Bronchial epithelial cell (primary cell): ENCODE data around the gene VPS52. TPM values are rescaled to one million over a fixed set of nuclear protein-coding genes. Genes with fewer than 3 reads are reported as not detected.

Source experiments
- DNase-seq: peaks from one replicate; pipeline ENCODE4 v3.0.0-alpha.2; 2010; ENCODE audit warnings: low read depth
- FAIRE-seq: peaks from 2 replicates; lab custom pipeline; 2011; peaks lifted over from hg19 to GRCh38; lab: Jason Lieb, UNC
- H3K27me3 ChIP-seq: 2 replicates; pipeline ENCODE4 v1.5.1; 2011; ENCODE audit warnings: low read length; ENCODE audit not compliant: control insufficient read depth, insufficient read depth
- H3K36me3 ChIP-seq: 2 replicates; pipeline ENCODE4 v1.5.1; 2011; ENCODE audit warnings: low read length; ENCODE audit not compliant: control insufficient read depth, insufficient read depth
- H3K4me3 ChIP-seq: 2 replicates; pipeline ENCODE4 v1.5.1; 2011; ENCODE audit warnings: mild to moderate bottlenecking, low read depth, low read length, control low read depth
- total RNA-seq: library from RNA; depleted of rRNA; stranded (reverse); fragments of >200 nt; gene quantifications from 2 replicates; pipeline ENCODE4 v1.2.1, GENCODE V29; 2014
- TF ChIP-seq, protein P1 (sequence below): IDR thresholded peaks from 2 replicates; pipeline ENCODE4 v1.5.1; 2011; ENCODE audit warnings: mild to moderate bottlenecking, moderate library complexity, low read length, control low read depth, inconsistent platforms; ENCODE audit not compliant: insufficient read depth, severe bottlenecking

VPS52 gene
- total RNA-seq, 1 donor from 2014 or later: 22.1 TPM

DNA sequence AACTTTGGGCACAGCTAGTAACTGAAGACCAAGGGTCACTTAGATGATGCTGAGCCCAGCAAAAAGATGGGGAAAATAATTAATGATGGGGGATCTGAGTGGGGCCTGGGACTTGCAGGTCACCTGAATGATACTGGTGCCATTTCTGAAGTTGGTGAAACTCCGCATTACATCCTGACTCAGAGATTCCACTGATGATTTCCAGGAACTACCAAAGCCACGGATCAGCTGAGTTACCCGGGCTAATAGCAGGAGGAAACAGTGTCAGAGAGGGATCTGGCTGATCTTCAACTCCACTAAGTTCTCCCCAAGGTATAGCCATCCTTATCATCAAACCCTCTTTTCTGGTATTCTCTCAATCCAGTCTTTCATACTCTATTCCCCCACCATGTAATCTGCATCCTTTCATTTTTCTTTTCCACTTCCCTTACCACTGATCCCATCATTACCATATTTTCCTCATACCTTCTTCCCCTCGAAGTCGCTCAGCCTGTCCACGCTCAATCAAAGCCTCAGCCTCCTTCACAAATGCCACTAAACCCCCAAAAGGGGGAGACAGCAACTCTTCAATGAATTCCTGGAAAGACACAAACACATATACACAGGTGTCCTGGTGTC is 20.2 kb downstream of the VPS52 start:
- TF ChIP-seq, protein P1, sequence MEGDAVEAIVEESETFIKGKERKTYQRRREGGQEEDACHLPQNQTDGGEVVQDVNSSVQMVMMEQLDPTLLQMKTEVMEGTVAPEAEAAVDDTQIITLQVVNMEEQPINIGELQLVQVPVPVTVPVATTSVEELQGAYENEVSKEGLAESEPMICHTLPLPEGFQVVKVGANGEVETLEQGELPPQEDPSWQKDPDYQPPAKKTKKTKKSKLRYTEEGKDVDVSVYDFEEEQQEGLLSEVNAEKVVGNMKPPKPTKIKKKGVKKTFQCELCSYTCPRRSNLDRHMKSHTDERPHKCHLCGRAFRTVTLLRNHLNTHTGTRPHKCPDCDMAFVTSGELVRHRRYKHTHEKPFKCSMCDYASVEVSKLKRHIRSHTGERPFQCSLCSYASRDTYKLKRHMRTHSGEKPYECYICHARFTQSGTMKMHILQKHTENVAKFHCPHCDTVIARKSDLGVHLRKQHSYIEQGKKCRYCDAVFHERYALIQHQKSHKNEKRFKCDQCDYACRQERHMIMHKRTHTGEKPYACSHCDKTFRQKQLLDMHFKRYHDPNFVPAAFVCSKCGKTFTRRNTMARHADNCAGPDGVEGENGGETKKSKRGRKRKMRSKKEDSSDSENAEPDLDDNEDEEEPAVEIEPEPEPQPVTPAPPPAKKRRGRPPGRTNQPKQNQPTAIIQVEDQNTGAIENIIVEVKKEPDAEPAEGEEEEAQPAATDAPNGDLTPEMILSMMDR: no peak
- DNase-seq (no peak), FAIRE-seq (no peak)
- Histone ChIP-seq H3K27me3 (no peaks in the 10 kb centered on the region), H3K4me3 (no peak overlapping the region), H3K36me3 (no peaks in the 10 kb centered on the region)

DNA sequence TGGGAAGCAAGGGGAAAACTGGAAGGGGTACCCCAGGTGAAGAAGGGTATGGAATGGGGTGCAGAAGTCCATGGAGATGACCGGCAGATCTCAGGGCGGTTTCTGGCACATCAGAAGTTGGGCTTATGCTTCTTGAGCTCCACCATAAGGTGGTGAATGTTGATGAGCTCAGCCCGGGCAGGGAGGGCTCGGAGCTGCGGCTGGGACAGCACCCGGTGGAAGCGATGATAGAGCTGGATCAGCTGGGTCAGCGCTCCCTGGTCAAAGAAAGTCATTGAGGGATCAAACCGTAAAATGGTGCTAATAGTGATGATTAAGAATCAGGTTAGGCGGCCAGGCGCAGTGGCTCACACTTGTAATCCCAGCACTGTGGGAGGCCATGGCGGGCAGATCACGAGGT is 20.9 kb downstream of the VPS52 start:
- H3K27me3 ChIP-seq: no peaks in the 10 kb centered on the region
- TF ChIP-seq, protein P1: no peak
- no peaks in the 10 kb centered on the region for H3K36me3 ChIP-seq
- no peak overlapping the region for H3K4me3 ChIP-seq
- FAIRE-seq (no peak), DNase-seq (no peak)

DNA sequence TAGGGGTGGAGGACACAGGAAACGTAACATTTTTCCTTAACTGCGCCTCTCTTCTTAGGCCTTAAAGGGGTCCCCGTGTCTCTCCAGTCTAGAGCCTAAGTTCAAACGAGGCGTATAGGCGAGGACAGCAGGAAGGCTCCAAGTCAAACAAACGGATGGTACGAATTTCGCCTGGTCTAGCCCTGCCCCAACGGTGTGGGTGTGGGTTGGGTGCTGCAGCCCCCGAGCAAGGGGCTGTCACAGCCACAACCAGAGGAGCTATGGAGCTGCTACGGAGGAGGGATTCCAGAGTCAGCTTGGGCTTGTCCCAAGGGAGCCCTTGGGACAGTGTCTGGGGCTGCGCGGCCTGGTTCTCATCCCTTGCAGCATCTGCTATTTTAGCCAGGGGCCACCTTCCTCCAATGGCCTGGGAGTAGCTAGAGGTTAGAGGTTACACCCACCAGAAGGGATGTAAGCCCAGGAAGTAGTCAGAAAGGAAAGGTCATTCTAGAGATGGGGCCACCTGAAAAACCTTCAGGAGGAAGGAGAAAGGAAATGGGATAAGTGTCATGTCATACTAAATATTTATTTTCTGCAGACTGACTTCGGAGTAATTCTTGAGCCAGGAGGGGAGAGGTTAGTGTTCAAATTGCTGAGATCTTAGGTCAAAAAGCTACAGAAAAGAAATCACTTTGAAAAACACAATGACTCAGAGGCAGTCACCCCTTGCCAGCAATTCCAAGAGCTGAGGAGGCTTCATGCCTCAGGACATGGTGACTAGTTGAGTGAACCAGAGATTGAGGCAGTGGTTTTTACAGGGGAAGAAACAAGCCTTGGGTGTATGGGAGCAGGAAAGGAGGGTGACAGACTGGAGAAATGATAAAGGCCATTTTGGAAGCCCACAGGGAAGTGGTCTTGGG is 21.7 kb downstream of the VPS52 start:
- no peaks in the 10 kb centered on the region for H3K27me3 ChIP-seq
- no peak for FAIRE-seq
- H3K4me3 ChIP-seq: peak overlapping the region; percentile 50
- TF ChIP-seq, protein P1: no peak
- H3K36me3 ChIP-seq: no peaks in the 10 kb centered on the region
- DNase-seq: peak; percentile 94

DNA sequence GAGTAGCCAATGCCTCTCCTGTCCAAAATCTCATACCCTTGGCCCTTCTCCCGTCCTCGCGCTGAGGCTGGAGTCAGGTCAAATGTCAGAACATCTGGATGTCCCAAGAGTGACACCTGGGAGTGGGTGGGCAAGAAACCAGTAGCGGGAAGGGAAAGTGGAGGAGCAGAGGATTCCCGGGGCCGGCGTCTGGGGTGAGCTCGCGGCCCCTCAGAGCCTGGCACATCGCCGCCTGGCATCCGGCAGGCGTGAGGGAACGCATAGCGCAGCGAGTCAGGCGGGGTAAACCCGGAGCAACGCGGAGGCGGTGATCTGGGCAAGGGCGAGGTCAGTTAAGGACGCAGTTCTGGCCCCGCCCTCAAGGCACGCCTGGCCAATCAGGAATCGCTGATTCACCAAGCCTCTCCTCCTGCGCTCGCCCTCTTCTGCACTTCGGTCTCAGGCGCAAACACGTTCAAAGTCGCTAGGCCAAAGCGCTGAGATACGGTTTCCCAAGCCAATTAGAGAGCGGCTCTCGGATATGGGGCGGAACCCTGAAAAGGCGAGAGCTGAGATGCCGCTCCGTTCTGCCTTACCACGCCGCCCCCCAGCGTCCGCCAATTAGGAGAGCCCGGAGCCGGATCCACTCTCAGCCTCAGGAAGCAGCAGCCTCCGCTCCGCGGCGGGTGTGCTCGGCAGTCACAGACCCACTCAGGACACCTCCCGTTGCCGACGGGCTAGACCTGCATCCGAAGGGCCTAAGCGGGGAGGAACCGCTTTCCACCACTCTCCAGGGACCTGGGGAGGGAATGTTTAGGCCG is 22.5 kb downstream of the VPS52 start:
- H3K27me3 ChIP-seq: no peaks in the 10 kb centered on the region
- DNase-seq (peak; percentile 99), FAIRE-seq (peak; percentile 68)
- TF ChIP-seq, protein P1: peak; percentile 7
- H3K4me3 ChIP-seq: peak overlapping the region; percentile 50
- no peaks in the 10 kb centered on the region for H3K36me3 ChIP-seq

DNA sequence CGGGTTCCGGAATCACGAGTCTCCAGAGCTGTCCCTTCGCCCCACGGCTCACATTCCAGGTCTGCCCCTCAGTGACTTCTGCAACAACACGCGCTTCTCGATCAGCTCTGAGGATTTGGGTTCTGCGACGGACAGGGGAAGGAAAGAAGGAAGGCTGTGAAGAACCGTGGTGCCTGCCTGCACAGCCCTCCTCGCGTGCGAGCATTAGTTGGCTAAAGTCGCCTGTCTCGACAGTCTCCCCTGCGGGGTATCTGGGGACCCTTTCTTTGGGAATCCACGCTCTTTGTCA is 23.1 kb downstream of the VPS52 start:
- FAIRE-seq (peak; percentile 58), DNase-seq (no peak)
- Histone ChIP-seq H3K27me3 (no peaks in the 10 kb centered on the region), H3K4me3 (peak overlapping the region; percentile 37), H3K36me3 (no peaks in the 10 kb centered on the region)
- TF ChIP-seq, protein P1: no peak
